ENCODE results near the gene TSLP.
A peak's percentile ranks its signal among the peaks of the same experiment; 100 is the strongest.

TSLP gene

DNA sequence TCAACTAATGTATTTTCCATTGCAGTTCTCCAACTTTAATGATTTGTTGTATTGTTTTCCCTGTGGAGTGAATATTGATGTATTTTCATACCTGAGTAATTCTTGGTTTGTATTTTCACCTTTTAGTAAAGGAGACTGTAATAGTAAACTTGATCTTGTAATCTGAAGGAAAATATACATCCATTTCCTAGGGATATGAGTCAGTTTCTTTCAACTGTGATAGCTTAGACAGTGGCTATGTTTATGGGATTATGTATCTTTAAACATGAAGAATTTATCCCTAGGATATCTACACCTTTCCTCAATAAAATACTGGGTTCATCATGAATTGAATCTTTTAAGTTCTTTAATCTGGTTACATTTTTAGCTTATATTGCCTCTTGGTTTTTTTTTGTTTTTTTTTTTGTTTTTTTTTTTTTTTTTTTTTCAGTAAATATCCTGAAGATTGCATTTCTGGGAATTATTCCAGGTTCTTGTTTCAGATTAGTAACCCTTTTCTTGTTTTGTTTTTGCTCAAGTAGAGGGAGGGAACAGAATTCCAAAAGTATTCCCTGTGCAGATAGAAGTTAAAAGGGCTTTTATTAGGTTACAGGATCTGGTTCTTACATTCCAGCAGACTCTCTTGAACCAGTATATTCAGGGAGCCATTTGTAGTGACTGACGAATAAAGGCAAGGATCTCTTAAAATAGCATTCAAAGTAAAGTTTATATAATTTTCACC, 27.7 kb downstream of the TSLP start:
- DNase-seq, result no peak

- no peak for DNase-seq
Observed at GRCh38 chr5:111106320-111106948, 34.9 kb downstream of the TSLP start.

- DNase-seq, result no peak
Observed at GRCh38 chr5:111107371-111107770, 35.9 kb downstream of the TSLP start.

GRCh38 chr5:111111956-111112355, 40.4 kb downstream of the TSLP start:
- DNase-seq, result no peak

DNA sequence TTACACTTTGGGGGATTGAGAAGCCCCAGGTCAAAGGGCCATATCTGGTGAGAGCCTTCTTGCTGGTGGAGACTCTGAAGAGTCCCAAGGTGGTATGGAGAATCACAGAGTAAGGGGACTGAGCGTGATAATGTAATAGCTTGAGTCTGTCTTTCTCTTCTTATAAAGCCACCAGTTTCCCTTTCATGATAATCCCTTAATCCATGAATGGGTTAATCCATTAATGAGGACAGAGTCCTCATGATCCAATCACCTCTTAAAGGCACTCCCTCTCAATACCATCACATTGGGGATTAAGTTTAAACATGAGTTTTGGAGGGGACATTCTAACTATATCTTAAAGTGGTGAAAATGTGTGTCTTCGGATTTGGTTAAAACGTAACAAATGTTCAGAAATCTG, 42.2 kb downstream of the TSLP start:
- no peak for DNase-seq

GRCh38 chr5:111115229-111115628, 43.7 kb downstream of the TSLP start:
- DNase-seq, result no peak

DNA sequence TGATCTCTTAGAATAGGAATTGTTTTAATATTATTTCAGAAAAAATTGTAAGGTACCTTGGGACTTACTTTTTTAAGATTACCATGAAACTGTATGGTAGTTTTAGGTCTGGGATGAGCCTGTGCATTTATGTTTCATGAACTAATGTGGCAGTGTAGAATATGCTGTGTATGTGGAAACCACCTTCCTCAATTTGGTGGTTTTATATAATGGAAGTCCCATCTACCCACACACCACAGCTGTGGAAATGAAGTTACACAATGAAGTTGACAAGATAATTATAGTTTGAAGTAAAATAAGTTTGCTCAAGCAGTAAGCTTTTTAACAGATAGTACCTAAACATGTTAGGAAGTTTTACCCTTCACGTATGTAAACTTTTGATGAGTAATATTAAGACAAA, 45.0 kb downstream of the TSLP start:
- DNase-seq, result peak; percentile 43 to 51

GRCh38 chr5:111117136-111117535, 45.6 kb downstream of the TSLP start:
- no peak for DNase-seq

DNA sequence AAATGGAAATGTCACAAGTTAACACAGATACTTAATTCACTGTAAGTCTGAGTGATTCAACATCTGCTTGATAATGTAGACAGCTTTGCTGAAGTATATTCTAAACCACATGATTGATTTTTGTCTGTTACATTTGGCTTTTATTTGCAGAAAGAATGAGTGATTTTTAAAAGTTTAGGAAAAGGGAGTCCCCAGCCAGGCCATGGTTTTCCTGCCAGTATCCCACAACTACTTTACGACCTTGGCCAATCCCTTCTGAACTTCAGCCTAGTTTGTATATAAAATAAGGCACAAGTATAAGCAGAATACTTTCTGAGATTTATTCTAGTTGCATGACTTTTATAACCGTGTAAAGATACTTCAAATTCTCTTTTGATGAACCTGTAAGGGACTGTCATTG, 47.7 kb downstream of the TSLP start:
- DNase-seq, result no peak

DNA sequence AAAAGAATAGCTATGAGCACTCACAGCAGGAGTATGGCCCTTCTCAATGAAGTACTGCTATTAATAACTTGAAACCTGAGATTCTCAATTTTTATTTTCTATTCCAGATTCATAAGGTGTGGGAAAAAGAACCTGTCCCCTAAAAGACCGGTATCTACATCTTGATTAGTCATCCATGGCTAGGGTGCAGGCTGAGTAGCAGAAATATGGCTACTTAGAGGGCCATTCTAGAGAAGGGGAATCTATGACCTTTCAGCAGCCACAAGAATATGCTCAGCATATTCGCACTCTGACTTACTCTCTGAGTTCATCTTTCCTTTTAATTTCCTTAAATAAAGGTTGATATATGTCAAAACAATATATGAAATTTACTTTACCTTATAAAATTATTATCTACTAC, 48.3 kb downstream of the TSLP start:
- DNase-seq, result no peak

GRCh38 chr5:111120911-111121310, 49.4 kb downstream of the TSLP start:
- no peak for DNase-seq

DNA sequence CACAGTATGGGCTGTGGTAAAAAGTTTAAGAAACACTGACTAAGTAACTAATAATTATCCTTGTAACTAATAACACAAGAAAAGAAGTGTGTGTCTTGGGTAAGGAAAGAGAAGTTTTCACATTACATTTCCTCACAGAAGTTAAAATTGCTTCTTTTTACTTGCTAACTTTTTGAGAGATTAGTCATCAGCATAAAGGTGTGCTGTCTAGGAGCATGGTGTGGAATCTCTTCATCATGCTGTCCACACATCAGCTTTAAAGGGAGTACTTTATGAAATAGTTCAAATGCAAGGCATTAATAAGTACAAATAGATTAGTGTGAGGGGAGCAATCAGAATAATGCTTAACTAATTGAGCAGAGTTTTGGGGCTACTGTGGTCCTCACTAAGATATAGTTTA, 50.4 kb downstream of the TSLP start:
- no peak for DNase-seq

GRCh38 chr5:111122398-111122797, 50.9 kb downstream of the TSLP start:
- no peak for DNase-seq

DNA sequence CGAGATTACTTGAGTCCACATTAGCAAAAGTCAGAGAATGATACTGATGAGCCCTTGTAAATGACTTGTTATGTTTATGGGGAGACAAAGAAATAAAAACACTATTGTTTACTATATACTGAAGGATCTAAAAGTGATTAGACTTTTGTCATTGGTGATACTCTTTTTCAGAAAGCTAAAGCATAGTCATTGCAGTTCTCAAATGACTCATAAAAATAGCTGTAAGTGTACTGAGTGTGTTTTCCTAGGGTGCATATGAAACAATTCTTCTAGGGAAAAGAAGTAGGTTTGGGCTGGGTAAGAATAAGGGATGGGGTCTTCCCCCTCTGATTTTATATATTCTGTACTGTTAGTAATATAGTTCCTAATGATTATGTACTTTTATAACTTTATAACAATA, 53.3 kb downstream of the TSLP start:
- no peak for DNase-seq

- DNase-seq, result no peak
Observed at GRCh38 chr5:111126896-111127295, 55.4 kb downstream of the TSLP start.

All from Kasumi-1 (cell line).